GM12873 (cell line): Measurements from ENCODE around the gene CXCL14.

Experiments used
- CTCF ChIP-seq: IDR thresholded peaks from 2 replicates; pipeline ENCODE4 v1.5.1; 2012; ENCODE audit warnings: low read depth, mild to moderate bottlenecking, moderate library complexity, low read length, control low read depth; ENCODE audit not compliant: insufficient read depth; ENCODE audit errors: missing control alignments

The CXCL14 gene

GRCh38 chr5:135587721-135588663 is 9.2 kb upstream of the CXCL14 start:
- no peak for TF ChIP-seq CTCF

DNA sequence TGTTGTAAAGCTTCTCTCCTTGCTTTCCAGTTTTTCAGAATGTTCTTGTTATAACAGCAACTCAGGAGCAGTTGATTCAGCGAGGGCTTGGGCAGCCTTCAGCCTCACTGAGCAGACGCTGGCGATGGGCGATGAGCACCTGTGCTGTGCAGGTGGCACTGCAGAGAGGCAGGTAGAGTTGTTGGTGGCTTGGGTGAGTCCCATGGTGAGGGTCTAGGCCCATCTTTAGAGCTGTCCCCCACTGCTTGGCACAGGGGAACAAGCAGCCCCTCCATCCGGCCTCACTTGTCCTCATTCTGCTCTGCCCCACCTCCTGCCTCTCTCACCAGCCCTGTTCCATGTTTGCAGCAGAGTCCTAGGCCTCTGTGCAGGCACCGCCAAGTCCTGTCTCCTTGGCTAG is 6.1 kb upstream of the CXCL14 start:
- TF ChIP-seq CTCF, result no peak

- no peak for TF ChIP-seq CTCF
Observed at GRCh38 chr5:135584276-135584675, 5.5 kb upstream of the CXCL14 start.

DNA sequence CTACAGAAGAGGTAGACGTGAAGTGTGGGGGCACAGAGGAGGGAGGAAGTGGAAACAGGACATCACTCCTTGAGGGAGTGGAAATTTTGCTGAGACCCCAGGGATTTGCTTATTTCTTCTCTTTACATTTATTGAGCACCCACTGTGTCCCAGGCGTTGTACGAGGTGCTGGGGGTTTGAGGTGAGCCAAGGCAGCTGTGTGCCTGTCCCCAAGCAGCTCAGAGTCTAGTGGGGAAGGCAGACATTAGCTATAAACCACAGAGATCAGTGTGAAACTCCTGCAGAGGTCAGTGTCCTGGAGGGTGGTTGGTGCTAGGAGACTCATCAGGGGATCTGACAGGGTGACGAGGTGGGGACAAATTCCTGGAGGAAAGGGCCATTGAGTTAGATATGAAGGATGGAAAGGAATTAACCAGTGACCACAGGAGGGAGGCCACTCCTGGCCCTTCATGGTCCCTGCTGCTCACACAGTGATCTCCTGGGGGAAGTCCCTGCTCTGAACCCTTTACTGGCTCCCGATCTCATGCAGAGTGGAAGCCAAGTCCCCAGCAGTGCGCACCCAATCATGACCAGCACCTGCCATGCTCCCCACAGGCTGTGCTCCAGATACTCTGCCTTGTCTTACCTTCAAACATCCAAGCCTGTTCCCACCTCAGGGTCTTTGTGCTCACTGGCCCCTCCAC is 3.4 kb upstream of the CXCL14 start:
- TF ChIP-seq CTCF, result no peak

DNA sequence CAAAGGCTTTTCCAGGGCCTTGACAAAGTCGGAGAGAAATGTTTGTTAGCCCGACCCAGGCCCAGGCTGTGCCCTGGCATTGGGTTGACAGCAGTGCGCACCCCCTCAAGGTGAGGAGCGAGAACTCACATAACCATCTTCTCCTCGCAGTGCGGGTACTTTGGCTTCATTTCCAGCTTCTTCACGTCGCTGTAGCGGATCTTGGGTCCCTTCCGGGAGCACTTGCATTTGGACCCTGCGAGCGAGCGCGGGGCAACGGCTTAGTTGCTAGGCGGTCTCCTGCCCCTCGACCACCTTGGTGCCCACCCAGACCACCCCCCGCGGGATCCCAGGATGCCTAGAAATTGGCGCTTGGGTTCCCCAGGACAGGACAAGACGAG is 496 bp downstream of the CXCL14 start:
- no peak for TF ChIP-seq CTCF

- no peak for TF ChIP-seq CTCF
Observed at GRCh38 chr5:135577421-135577820, 1.4 kb downstream of the CXCL14 start.

DNA sequence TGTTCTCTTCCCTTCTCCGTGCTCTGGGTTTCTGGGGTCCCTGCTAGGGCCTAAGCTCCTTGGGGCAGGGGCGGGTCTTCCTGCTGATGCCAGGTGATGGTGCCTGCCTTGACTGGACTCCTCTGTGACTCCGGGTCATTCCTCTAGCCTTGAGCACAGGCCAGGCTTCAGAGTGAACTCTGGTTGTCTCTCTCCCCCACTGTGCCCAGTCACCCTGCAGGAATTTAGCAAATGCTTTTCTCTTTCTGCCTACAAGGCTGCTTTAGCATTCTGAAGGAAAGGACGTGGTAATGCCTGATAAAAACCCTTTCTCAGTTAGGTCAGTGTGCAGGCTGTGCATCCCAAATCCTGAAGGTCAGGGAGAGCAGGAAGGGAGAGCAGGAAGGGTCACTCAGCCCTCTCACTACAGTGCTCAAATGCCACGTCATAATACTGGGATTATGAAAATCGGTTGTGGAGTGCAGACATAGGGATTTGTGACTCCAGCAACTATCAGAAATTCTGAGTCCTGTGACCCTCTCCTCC is 2.7 kb downstream of the CXCL14 start:
- TF ChIP-seq CTCF, result no peak
